ENCODE data around the gene TIMM8A.

The TIMM8A gene

GRCh38 chrX:101348452-101349192, at the start of gene TIMM8A:
Gene TIMM8A, minus strand, starts transcription at chrX:101348742. Its CDS starts 78 bp downstream, at chrX:101348664.
- peak; percentile 12 for DNase-seq

DNA sequence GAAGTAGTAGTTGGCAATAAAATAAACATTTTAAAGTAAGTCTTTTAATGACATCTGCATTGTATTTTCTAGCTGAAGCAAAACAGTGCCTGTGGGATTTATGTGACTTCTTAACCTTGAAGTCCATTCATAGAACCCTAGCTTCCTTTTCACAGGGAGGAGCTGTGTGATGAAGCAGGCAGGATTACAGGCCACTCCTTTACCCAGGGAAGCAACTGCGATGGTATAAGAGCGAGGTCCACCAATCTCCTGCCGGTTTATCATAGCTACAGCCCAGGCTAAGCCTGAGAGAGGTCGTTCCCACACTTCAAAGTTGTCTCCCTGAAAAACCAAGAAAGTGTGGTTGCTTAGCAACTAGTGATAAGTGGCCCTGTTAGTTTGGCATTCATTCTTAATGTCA, 49.2 kb upstream of the TIMM8A start:
- no peak for DNase-seq

- DNase-seq = no peak
Observed at GRCh38 chrX:101395789-101396188, 47.2 kb upstream of the TIMM8A start.

GRCh38 chrX:101394372-101394771, 45.8 kb upstream of the TIMM8A start:
- no peak for DNase-seq

DNA sequence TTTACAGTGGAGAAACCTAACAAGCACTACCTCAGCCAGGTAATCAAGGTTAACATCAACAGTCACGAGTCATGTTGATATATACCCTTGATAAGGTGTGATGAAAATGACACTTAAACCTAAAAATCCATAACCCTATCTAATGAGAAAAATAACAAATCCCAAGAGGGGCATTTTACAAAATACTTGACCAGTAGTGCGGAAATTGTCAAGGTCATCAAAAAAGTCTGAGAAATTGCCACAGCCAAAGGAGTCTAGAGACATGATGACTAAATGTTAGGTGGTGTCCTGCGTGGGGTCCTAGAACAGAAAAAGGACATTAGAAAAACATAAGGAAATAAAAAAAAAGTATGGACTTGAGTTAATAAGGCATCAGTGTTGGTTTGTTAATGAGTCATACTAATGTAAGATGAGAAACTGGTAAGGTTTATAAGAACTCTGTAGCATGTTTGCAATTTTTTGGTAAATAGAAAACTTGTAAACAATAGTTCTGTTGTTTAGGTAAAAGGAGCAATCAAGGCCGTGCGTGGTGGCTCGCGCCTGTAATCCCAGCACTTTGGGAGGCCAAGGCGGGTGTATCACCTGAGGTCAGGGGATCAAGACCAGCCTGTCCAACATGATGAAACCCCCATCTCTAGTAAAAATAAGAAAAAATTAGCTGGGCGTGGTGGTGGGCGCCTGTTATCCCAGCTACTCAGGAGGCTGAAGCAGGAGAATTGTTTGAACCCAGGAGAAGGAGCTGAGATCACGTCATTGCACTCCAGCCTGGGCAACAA, 45.2 kb upstream of the TIMM8A start:
- no peak for DNase-seq

GRCh38 chrX:101391831-101392230, 43.3 kb upstream of the TIMM8A start:
- no peak for DNase-seq

DNA sequence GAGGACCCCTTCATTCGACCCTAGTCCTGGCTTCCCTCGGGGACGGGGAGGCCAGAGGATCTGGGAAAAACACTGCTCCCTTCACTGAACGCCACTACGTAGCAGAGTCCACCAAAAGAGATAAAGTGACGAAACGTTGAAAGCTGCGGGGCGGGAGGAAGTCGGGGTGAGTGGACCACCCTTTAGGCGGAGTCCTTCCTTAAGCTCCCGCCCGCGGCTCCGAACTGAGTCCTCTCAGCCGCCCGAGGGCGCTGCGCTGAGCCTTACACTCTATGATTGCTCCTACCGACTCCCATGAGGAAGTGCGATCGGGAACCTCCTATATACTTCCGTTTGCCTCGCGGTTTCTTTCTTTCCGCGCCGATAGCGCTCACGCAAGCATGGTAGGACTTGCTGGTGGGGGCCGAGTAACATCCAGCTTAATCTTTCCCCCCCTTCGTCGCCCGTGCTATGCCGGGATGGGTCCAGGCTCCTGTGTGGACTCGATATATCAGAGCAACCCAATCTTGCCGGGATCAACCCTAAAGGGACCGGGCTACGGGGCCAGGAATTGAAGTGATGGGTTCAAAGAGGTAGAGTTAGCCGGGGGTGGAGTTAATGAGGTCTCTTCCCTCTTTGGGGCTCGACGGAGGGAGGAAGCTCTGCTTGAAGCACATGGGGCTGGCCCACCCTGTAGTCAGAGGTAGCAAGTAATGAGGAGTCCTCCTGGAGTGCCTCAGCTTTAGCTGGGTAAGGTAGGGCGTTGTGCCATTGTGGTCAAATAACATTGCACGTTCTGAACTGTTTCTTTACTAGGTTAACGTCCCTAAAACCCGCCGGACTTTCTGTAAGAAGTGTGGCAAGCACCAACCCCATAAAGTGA, 42.4 kb upstream of the TIMM8A start, which contains the start of gene RPL36A:
Gene RPL36A, plus strand, starts transcription at position 348 of the 862 bp plus-strand sequence. Its CDS starts 33 bp downstream, at position 381.
- DNase-seq = peak; percentile 85

GRCh38 chrX:101388604-101389003, 40.1 kb upstream of the TIMM8A start:
- no peak for DNase-seq

DNA sequence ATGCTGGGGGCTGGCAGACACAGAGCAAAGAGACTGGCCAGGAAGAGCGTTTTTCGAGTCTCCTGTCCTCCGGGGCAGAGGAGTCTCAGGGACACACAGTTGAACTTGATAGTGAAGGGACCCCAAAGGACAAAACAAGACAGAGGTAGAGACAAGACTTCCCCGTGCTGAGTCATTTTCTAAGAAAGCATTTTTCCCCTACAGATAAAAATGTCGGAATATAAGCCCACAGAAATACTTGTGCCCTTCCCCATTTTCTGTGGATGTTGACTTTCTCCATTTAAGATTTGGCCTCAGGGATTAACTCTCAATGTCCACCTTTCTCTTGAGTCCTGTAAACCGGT, 38.0 kb upstream of the TIMM8A start:
- no peak for DNase-seq

DNA sequence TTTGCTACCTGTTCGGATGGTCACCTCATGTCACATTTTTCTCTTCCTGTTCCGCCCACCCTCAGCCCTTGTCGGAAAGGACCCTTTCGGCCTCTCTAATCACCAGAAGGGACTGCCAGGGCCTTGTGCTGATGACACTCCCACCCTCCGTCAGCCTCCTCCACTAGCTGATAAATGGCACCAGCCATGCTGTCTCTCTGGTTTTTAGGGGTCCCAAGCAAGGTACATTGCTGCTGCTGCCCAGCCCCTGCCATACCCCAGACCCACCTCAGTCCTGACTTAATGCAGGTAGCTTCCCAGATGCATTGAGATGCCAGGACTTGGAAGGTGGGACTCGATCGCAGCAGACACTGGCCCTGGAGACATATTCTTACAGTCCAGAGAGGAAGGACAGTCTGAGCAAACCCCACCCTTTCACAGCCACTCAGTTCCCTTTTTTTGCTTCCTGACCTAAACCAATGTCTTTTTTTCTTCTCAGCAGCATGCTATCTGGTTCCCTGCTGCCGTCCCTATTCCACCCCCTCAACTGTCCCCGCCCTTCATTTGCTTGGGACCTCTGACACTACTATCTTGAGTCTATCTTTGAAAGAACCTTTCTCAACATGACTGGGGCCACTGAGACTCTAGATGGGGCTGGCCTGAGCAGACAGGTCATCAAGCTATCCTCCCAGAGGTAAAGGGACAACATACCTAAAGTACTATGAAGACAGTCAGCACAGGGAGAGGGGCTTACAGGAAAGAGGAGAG, 37.4 kb upstream of the TIMM8A start, which contains the start of gene BTK:
Gene BTK, minus strand, starts transcription at position 397 of the 747 bp plus-strand sequence. CDS start 10,907 bp downstream, outside the sequence.
- DNase-seq = no peak

DNA sequence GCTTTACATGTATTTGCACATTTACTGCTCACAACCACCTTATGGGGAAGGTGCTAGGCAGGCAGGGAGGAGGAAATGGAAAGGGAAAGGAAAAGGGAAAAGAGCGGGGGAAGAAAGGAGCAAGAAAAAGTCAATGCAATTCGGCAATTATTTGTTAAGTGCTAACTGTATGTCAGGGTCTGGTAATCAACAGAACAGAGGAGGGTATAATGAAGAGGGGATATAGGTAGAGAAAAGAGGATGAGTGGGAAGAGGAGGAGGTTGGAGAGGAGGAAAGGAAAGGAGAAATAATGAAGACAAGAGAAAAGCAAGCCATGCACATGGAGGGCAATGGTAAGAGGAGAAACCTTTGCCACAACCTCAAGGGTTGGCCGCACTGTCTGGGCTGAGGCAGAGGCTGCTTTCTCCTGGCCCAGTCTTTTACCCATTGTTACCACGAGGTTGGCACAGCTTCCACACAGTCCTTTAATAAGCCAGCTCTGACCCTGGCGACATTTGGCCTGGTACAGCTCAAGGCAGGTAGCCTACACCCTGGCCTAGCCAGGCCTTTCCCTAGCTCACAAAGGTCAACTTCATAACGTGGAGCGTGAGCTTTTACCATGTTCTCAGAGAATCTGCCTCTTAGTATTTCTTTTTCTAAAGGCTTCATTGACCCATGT, 36.6 kb upstream of the TIMM8A start:
- no peak for DNase-seq

DNA sequence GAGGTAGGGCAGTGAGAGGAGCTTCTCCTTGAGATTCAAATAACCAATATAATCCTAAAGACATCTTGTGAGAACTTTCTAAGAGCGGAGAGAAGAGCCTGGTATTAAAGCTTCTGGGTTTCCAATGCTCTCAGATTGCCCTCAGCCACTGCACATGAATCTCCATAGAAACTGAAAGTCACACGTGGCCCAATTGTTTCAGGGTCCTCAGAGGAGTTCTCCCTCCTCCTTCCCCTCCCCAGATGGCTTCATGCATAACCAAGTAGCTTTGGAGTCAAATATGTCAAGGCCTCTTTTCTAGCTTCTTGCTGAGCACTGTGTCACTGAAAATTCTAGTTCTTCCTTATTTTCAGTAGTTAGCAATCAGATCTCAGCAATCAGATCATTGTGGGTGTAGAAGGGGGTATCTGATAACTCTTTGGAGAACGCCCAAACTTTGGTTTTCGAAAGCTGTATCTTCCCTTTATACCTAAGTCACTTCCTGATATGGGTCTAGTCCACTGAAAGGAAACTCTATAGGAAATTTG, 35.2 kb upstream of the TIMM8A start:
- no peak for DNase-seq

GRCh38 chrX:101377547-101377946, 29.0 kb upstream of the TIMM8A start:
- DNase-seq = no peak

DNA sequence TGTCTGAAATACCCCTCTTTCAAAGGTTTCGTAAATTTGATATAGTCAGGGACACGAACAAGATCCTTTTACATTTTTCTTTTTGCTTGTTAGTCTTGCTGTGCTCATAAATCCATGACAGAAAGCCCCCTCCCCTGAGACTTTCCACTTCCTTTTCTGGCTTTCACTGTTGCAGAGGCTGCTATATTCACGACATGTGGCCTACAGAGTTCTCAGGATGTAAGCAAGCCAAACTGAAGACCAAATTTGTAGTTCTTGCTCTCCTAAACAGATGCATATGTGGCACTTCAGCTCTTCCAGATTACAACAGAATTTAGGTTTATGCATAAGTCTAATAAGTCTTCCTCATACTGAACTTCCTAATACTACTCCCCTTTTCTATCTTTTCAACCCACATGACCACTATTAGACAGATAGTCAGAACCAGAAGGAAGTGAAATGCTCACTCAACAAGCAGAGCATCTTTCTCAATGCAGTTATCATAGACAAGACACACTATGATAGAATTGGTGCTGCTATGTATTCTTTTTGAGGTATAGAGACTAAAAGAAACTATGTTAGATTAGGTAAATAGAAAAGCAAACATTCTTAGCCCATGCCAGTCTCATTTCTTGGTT, 22.5 kb upstream of the TIMM8A start:
- no peak for DNase-seq

DNA sequence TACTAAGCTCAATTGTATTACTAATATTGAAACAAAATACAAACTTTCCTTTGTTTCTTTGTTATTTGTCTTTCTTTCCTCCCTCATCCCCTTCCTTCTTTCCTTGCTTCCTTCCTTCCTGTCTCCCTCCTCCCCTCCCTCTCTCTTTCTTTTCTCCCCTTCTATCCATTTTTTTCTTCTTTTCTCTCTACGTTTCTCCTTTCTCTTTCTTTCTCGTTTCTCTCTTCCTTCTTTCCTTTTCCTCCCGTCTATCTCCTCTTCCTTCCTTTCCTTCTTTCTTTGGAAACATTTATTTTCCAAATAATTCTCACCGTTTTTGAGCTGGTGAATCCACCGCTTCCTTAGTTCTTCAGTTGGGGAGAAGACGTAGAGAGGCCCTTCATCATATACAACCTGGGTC, 21.1 kb upstream of the TIMM8A start:
- DNase-seq = no peak

DNA sequence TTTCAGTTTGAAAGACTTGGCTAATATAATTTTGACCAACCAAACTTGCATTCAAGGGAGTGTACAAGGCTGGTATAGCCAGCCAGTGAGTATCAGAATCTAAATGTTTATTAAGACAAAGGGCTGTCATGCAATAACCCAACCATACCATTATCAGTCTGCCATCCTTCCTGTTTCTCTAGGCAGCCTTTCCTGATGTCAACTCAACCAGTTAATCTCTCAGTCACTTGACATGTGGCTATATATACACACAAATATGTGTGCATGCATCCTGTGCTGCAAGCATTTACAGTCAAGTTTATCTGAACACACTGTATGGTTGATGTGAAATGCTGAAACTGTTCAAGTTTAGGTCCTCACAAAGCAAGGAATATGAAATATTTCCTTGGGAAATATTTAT, 20.3 kb upstream of the TIMM8A start:
- no peak for DNase-seq

DNA sequence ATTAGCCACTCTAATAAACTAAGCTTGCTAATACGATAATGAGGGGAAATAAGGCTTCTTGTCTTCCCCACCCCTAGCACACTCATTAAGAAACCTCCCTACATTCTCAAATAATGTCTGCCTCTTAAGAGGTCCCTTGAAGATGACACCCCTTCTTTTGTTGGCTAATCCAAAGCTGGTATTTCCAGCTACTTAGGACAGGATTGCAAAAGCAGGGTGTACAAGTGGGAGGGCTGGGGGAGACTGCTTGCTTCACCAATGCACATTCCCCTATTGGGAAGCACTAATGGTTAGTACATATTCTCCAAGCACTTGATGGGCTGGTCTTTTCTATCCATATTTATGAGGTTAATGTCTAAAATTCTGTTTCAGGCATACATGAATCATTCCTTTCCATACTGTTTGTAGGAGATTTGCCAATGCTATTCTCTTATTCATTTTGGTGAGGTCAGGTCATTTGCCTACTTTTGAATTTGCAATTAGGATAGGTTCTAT, 16.8 kb upstream of the TIMM8A start:
- no peak for DNase-seq

GRCh38 chrX:101362757-101363156, 14.2 kb upstream of the TIMM8A start:
- DNase-seq = no peak

GRCh38 chrX:101362116-101362515, 13.6 kb upstream of the TIMM8A start:
- DNase-seq = no peak

DNA sequence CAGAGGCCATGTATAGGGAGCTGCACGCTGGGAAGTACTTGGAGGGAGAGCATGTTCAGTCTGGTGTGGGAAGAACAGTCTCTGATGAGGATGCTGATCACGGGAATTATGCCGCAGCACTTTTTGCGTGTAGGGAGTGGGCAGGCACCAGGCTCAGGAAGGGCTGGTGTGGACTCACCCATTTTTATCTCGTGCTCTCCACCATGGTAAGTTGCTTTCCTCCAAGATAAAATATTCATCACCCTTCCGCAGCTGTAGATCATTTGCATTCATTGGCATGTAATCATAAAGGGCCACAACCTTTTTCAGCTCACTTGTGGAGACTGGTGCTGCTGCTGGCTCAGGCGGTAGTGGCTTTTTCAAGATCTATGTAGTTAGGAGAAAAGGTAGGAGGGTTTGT, 11.8 kb upstream of the TIMM8A start:
- DNase-seq = no peak

GRCh38 chrX:101359966-101360365, 11.4 kb upstream of the TIMM8A start:
- no peak for DNase-seq
